SK-N-SH treated with all-trans-retinoic acid at 6 μM for 48 hours (cell line): ENCODE data around the gene SLC25A39.

Experiments used
- ARNTL ChIP-seq: fragments of 450-650 bp; formaldehyde crosslinking; IDR thresholded peaks from 2 replicates; pipeline ENCODE4 v1.5.0; 2020; ENCODE audit warnings: low read depth, mild to moderate bottlenecking, moderate library complexity, borderline replicate concordance
- CREB5 ChIP-seq: fragments of 250-450 bp; sonication (Bioruptor Pico); IDR thresholded peaks from 2 replicates; pipeline ENCODE4 v1.5.1; 2020; ENCODE audit warnings: low read depth, mild to moderate bottlenecking, moderate library complexity
- PATZ1 ChIP-seq: fragments of 250-450 bp; sonication (Bioruptor Pico); IDR thresholded peaks from 2 replicates; pipeline ENCODE4 v1.8.0; 2020; ENCODE audit warnings: mild to moderate bottlenecking, moderate library complexity, borderline replicate concordance
- POU6F1 ChIP-seq: fragments of 250-450 bp; sonication (Bioruptor Pico); IDR thresholded peaks from 2 replicates; pipeline ENCODE4 v1.8.0; 2021; ENCODE audit warnings: low read depth, mild to moderate bottlenecking, moderate library complexity, borderline replicate concordance
- PPARA ChIP-seq: fragments of 250-450 bp; sonication (Bioruptor Pico); IDR thresholded peaks from 2 replicates; pipeline ENCODE4 v1.5.0; 2020; ENCODE audit warnings: mild to moderate bottlenecking, borderline replicate concordance
- RARB ChIP-seq: fragments of 250-450 bp; sonication (Bioruptor Pico); IDR thresholded peaks from 2 replicates; pipeline ENCODE4 v1.8.0; 2021; ENCODE audit warnings: mild to moderate bottlenecking, moderate library complexity
- SNAI2 ChIP-seq: fragments of 250-450 bp; sonication (Bioruptor Pico); IDR thresholded peaks from 2 replicates; pipeline ENCODE4 v1.5.0; 2020; ENCODE audit warnings: mild to moderate bottlenecking, moderate library complexity
- ZC3H10 ChIP-seq: fragments of 250-450 bp; sonication (Bioruptor Pico); IDR thresholded peaks from 2 replicates; pipeline ENCODE4 v1.5.1; 2021; ENCODE audit warnings: mild to moderate bottlenecking, moderate library complexity
- ZNF565 ChIP-seq: fragments of 450-650 bp; formaldehyde crosslinking; conservative IDR thresholded peaks from 2 replicates; pipeline ENCODE4 v1.5.0; 2020; ENCODE audit warnings: low read depth, mild to moderate bottlenecking, moderate library complexity
- TF ChIP-seq, protein P1 (sequence below): fragments of 250-450 bp; sonication (Bioruptor Pico); IDR thresholded peaks from 2 replicates; pipeline ENCODE4 v1.5.1; 2021; ENCODE audit warnings: mild to moderate bottlenecking, moderate library complexity

- TF ChIP-seq ZC3H10 (CRISPR knock-in tag) (no peak), RARB (CRISPR knock-in tag) (no peak), POU6F1 (CRISPR knock-in tag) (no peak), ZNF565 (CRISPR knock-in tag) (no peak), CREB5 (CRISPR knock-in tag) (no peak), ARNTL (CRISPR knock-in tag) (no peak), SNAI2 (no peak), PPARA (CRISPR knock-in tag) (no peak), PATZ1 (no peak)
- TF ChIP-seq, protein P1, sequence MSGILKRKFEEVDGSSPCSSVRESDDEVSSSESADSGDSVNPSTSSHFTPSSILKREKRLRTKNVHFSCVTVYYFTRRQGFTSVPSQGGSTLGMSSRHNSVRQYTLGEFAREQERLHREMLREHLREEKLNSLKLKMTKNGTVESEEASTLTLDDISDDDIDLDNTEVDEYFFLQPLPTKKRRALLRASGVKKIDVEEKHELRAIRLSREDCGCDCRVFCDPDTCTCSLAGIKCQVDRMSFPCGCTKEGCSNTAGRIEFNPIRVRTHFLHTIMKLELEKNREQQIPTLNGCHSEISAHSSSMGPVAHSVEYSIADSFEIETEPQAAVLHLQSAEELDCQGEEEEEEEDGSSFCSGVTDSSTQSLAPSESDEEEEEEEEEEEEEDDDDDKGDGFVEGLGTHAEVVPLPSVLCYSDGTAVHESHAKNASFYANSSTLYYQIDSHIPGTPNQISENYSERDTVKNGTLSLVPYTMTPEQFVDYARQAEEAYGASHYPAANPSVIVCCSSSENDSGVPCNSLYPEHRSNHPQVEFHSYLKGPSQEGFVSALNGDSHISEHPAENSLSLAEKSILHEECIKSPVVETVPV (CRISPR knock-in tag) = no peak
Measured at GRCh38 chr17:44315760-44316731, 8.6 kb downstream of the SLC25A39 start.
